IMR-90 (cell line): ENCODE data around the gene TFB2M. TPM values are rescaled to one million over a fixed set of nuclear protein-coding genes. Genes with fewer than 3 reads are reported as not detected.

ENCODE experiments used
- ATAC-seq: fragments of 200-7000 bp; cut with Tn5 transposase; 2 replicates; pipeline ENCODE4 v1.9.1; 2020; ENCODE audit warnings: low read depth, mild to moderate bottlenecking, moderate library complexity
- BruUV-seq: library from RNA; stranded (reverse); fragments of 400-500 nt; replicated peaks from 2 replicates; lab custom pipeline; 2021; lab: Mats Ljungman, UMichigan
- CTCF ChIA-PET: fragments of 300-600 bp; formaldehyde crosslinking; extraction: SDS; loops from one replicate; lab custom pipeline; 2021; ENCODE audit warnings: antibody characterized with exemption; lab: Yijun Ruan, JAX
- POLR2A ChIA-PET: fragments of 300-600 bp; sonication (Branson Sonifier 250); formaldehyde crosslinking; loops from one replicate; lab custom pipeline; 2022; ENCODE audit warnings: antibody characterized with exemption; ENCODE audit not compliant: unreplicated experiment; lab: Charles Lee
- DNase-seq: peaks from one replicate; pipeline ENCODE4 v3.0.0; 2013
- H2AFZ ChIP-seq: replicated peaks from 2 replicates; pipeline ENCODE3; 2013; ENCODE audit warnings: low read length, mild to moderate bottlenecking; ENCODE audit not compliant: poor library complexity
- H2AK5ac ChIP-seq: 2 replicates; pipeline ENCODE4 v1.6.1; 2013; ENCODE audit warnings: low read depth, low read length, inconsistent platforms
- H2AK9ac ChIP-seq: replicated peaks from 2 replicates; pipeline ENCODE3; 2013; ENCODE audit warnings: mild to moderate bottlenecking, low read depth, low read length, moderate library complexity; ENCODE audit not compliant: poor library complexity
- H2BK120ac ChIP-seq: 2 replicates; pipeline ENCODE4 v1.6.1; 2013; ENCODE audit warnings: low read depth, low read length, inconsistent platforms
- H2BK15ac ChIP-seq: 3 replicates; pipeline ENCODE4 v1.6.1; 2013; ENCODE audit warnings: low read depth, low read length, inconsistent platforms
- H2BK20ac ChIP-seq: 2 replicates; pipeline ENCODE4 v1.6.1; 2013; ENCODE audit warnings: low read depth, mild to moderate bottlenecking, inconsistent platforms, low read length, moderate library complexity
- H2BK5ac ChIP-seq: 2 replicates; pipeline ENCODE4 v1.6.1; 2013; ENCODE audit warnings: mild to moderate bottlenecking, low read depth, low read length, inconsistent platforms; ENCODE audit not compliant: poor library complexity, severe bottlenecking
- H3K14ac ChIP-seq: replicated peaks from 2 replicates; pipeline ENCODE4 v1.6.1; 2013; ENCODE audit warnings: low read depth, low read length, inconsistent platforms
- H3K18ac ChIP-seq: 2 replicates; pipeline ENCODE4 v1.6.1; 2013; ENCODE audit warnings: low read depth, low read length, control low read depth
- H3K23ac ChIP-seq: 2 replicates; pipeline ENCODE4 v1.6.1; 2013; ENCODE audit warnings: low read depth, low read length, inconsistent platforms
- H3K27ac ChIP-seq: 2 replicates; pipeline ENCODE4 v1.5.1; 2013; ENCODE audit warnings: mild to moderate bottlenecking, control low read depth, low read length; ENCODE audit not compliant: insufficient read depth
- H3K27me3 ChIP-seq: 2 replicates; pipeline ENCODE4 v1.6.1; 2013; ENCODE audit warnings: low read length; ENCODE audit not compliant: control insufficient read depth, insufficient read depth
- H3K36me3 ChIP-seq: 2 replicates; pipeline ENCODE4 v1.6.1; 2013; ENCODE audit warnings: low read length, mixed read lengths; ENCODE audit not compliant: control insufficient read depth, insufficient read depth
- H3K4ac ChIP-seq: 2 replicates; pipeline ENCODE4 v1.6.1; 2013; ENCODE audit warnings: low read depth, low read length, inconsistent platforms
- H3K4me1 ChIP-seq: 2 replicates; pipeline ENCODE4 v1.6.1; 2013; ENCODE audit warnings: low read length, mixed read lengths; ENCODE audit not compliant: control insufficient read depth, insufficient read depth
- H3K4me2 ChIP-seq: 2 replicates; pipeline ENCODE4 v1.6.1; 2013; ENCODE audit warnings: low read depth, mild to moderate bottlenecking, control low read depth, low read length, moderate library complexity
- H3K4me3 ChIP-seq: 2 replicates; pipeline ENCODE4 v1.5.1; 2013; ENCODE audit warnings: low read depth, mild to moderate bottlenecking, control low read depth, low read length, moderate library complexity; ENCODE audit not compliant: insufficient read depth
- H3K56ac ChIP-seq: 2 replicates; pipeline ENCODE4 v1.6.1; 2013; ENCODE audit warnings: low read length, inconsistent platforms; ENCODE audit not compliant: insufficient read depth; ENCODE audit errors: extremely low read depth
- H3K79me1 ChIP-seq, 2 experiments: 2 replicates each; pipeline ENCODE4 v1.6.1; 2013; ENCODE audit warnings: low read length in 2 of 2, inconsistent platforms in 1 of 2, low read depth in 1 of 2
- H3K9ac ChIP-seq: 2 replicates; pipeline ENCODE4 v1.6.1; 2013; ENCODE audit warnings: low read depth, low read length, control low read depth
- H3K9me1 ChIP-seq: 2 replicates; pipeline ENCODE4 v1.6.1; 2013; ENCODE audit warnings: low read length, inconsistent platforms; ENCODE audit not compliant: insufficient read depth
- H3K9me3 ChIP-seq: 2 replicates; pipeline ENCODE4 v1.6.1; 2013; ENCODE audit warnings: low read length; ENCODE audit not compliant: control insufficient read depth, insufficient read depth
- H4K20me1 ChIP-seq: 2 replicates; pipeline ENCODE4 v1.6.1; 2013; ENCODE audit warnings: low read length, inconsistent platforms; ENCODE audit not compliant: insufficient read depth
- H4K5ac ChIP-seq: 2 replicates; pipeline ENCODE4 v1.6.1; 2013; ENCODE audit warnings: mild to moderate bottlenecking, low read depth, low read length, control low read depth
- H4K8ac ChIP-seq, 2 experiments: 2 replicates each; pipeline ENCODE4 v1.6.1; 2013; ENCODE audit warnings: low read depth in 2 of 2, low read length in 2 of 2, control low read depth in 1 of 2, inconsistent platforms in 1 of 2
- H4K91ac ChIP-seq: 2 replicates; pipeline ENCODE4 v1.6.1; 2013; ENCODE audit warnings: low read depth, low read length, inconsistent platforms; ENCODE audit not compliant: insufficient read depth
- BHLHE40 ChIP-seq: fragments of 150-350 bp; IDR thresholded peaks from 2 replicates; pipeline ENCODE4 v1.6.1; 2016; ENCODE audit warnings: mild to moderate bottlenecking, low read depth, low read length
- CEBPB ChIP-seq: IDR thresholded peaks from 2 replicates; pipeline ENCODE4 v1.6.1; 2012; ENCODE audit warnings: low read depth, low read length, improper control_type of control experiment
- CHD1 ChIP-seq: IDR thresholded peaks from 2 replicates; pipeline ENCODE4 v1.6.1; 2012; ENCODE audit warnings: low read depth, low read length, improper control_type of control experiment
- CTCF ChIP-seq: conservative IDR thresholded peaks from 2 replicates; pipeline ENCODE4 v1.5.1; 2012; ENCODE audit warnings: mild to moderate bottlenecking, low read depth, low read length, improper control_type of control experiment
- ELK1 ChIP-seq: fragments of 150-350 bp; IDR thresholded peaks from 2 replicates; pipeline ENCODE4 v1.6.1; 2016; ENCODE audit warnings: low read depth, mild to moderate bottlenecking, low read length, moderate library complexity, borderline replicate concordance
- FOS ChIP-seq: fragments of 150-350 bp; IDR thresholded peaks from 2 replicates; pipeline ENCODE4 v1.6.1; 2016; ENCODE audit warnings: low read depth, low read length
- MAFK ChIP-seq: IDR thresholded peaks from 2 replicates; pipeline ENCODE4 v1.6.1; 2012; ENCODE audit warnings: low read depth, low read length, improper control_type of control experiment
- MAZ ChIP-seq: IDR thresholded peaks from 2 replicates; pipeline ENCODE4 v1.6.1; 2012; ENCODE audit warnings: low read depth, mild to moderate bottlenecking, low read length, improper control_type of control experiment, moderate library complexity, borderline replicate concordance
- MXI1 ChIP-seq: IDR thresholded peaks from 2 replicates; pipeline ENCODE4 v1.6.1; 2012; ENCODE audit warnings: low read depth, mild to moderate bottlenecking, low read length, moderate library complexity, borderline replicate concordance
- NFE2L2 ChIP-seq: fragments of 150-350 bp; IDR thresholded peaks from 2 replicates; pipeline ENCODE4 v1.6.1; 2016; ENCODE audit warnings: low read depth, mild to moderate bottlenecking, low read length
- POLR2A ChIP-seq: IDR thresholded peaks from 2 replicates; pipeline ENCODE4 v1.6.1; 2012; ENCODE audit warnings: mild to moderate bottlenecking, low read depth, low read length
- RAD21 ChIP-seq: IDR thresholded peaks from 2 replicates; pipeline ENCODE4 v1.6.1; 2012; ENCODE audit warnings: low read length, improper control_type of control experiment
- RCOR1 ChIP-seq: IDR thresholded peaks from 2 replicates; pipeline ENCODE4 v1.6.1; 2012; ENCODE audit warnings: mild to moderate bottlenecking, low read length, improper control_type of control experiment; ENCODE audit not compliant: insufficient replicate concordance
- RFX5 ChIP-seq: IDR thresholded peaks from 2 replicates; pipeline ENCODE4 v1.8.0; 2012; ENCODE audit warnings: low read depth, mild to moderate bottlenecking, low read length, moderate library complexity
- SMC3 ChIP-seq: fragments of 150-350 bp; IDR thresholded peaks from 2 replicates; pipeline ENCODE4 v1.6.1; 2016; ENCODE audit warnings: low read depth, mild to moderate bottlenecking, antibody characterized with exemption, low read length, moderate library complexity
- USF2 ChIP-seq: fragments of 150-350 bp; IDR thresholded peaks from 2 replicates; pipeline ENCODE4 v1.6.1; 2017; ENCODE audit warnings: mild to moderate bottlenecking, antibody characterized with exemption, low read length, low read depth
- WGBS, 2 experiments: methylation state at CpG; one replicate each; pipeline versions ENCODE4 v1.1.5 to v1.1.7; 2013; ENCODE audit warnings: missing lambda C conversion rate in 2 of 2; ENCODE audit not compliant: insufficient read length in 1 of 2; ENCODE audit errors: extremely low coverage in 2 of 2; 5-methylcytosine and 5-hydroxymethylcytosine counted together
- dilution Hi-C: fragments of 300-500 bp; cut with HindIII; formaldehyde crosslinking; loops from one replicate; pipeline ENCODE4 v1.14.3; 2018; ENCODE audit warnings: low sequenced_read_pairs; ENCODE audit not compliant: unreplicated experiment
- in situ Hi-C: fragments of 300-500 bp; cut with MboI; formaldehyde crosslinking; loops from 3 replicates; pipeline ENCODE4 v1.14.3; 2019; ENCODE audit warnings: low sequenced_read_pairs, inconsistent platforms, mixed read lengths
- intact Hi-C: fragments of 100-400 bp; cut with micrococcal nuclease; formaldehyde crosslinking; loops from 2 replicates; pipeline ENCODE4 v1.10.0; 2022
- polyA plus RNA-seq, 3 experiments: library from polyadenylated mRNA; depleted of rRNA; stranded (reverse); fragments of >200 nt; gene quantifications; 2 replicates each; pipeline ENCODE4 v1.2.3, GENCODE V29; 2012; ENCODE audit warnings: low replicate concordance in 1 of 3
- total RNA-seq: library from RNA; depleted of rRNA; stranded (reverse); fragments of >200 nt; gene quantifications from 2 replicates; pipeline ENCODE4 v1.2.3, GENCODE V29; 2012

TFB2M gene
- total and polyA plus RNA-seq, 2 of the 4 experiments (the other 2 are of a cell fraction) = 13.3 to 15.7 TPM

GRCh38 chr1:246587032-246587431 is 21.0 kb upstream of the TFB2M start:
- in situ Hi-C loops (no loop called here), dilution Hi-C loops (no loop called here), intact Hi-C loops (no loop called here)
- ChIA-PET POLR2A (no interaction called here), CTCF (no interaction called here)
- Histone ChIP-seq H3K4ac (peak overlapping the region; percentile 92), H3K9me1 (peaks cover 18% of the 10 kb centered on the region), H3K36me3 (peaks cover 8% of the 10 kb centered on the region), H2BK15ac (peak overlapping the region; percentile 74; the same call in 2 of the 3 replicates), H3K14ac (peak overlapping the region; percentile 83), H4K91ac (peak overlapping the region; percentile 95), H3K9me3 (peaks cover 2% of the 10 kb centered on the region; the same call in 1 of the 2 replicates), H4K8ac (peak overlapping the region; percentile 23 to 92; a peak in 2 of 4 replicates), H3K27ac (peak overlapping the region; percentile 85), H3K27me3 (no peaks in the 10 kb centered on the region), H3K79me1 (peaks cover 27 to 62% of the 10 kb centered on the region in 2 experiments), H3K4me2 (peak overlapping the region; percentile 56; the same call in 1 of the 2 replicates), H2AK5ac (peak overlapping the region; percentile 85; the same call in 1 of the 2 replicates), H2AFZ (no peak overlapping the region), H3K18ac (peak overlapping the region; percentile 86), H4K5ac (peak overlapping the region; percentile 41; the same call in 1 of the 2 replicates), H3K4me1 (peaks cover 18% of the 10 kb centered on the region), H2BK5ac (peak overlapping the region; percentile 91), H3K4me3 (no peak overlapping the region), H3K23ac (peak overlapping the region; percentile 69; the same call in 1 of the 2 replicates), H3K9ac (peak overlapping the region; percentile 13; the same call in 1 of the 2 replicates), H2AK9ac (no peak overlapping the region), H2BK120ac (peak overlapping the region; percentile 92), H4K20me1 (no peaks in the 10 kb centered on the region), H3K56ac (peak overlapping the region; percentile 27; the same call in 1 of the 2 replicates), H2BK20ac (peak overlapping the region; percentile 91)
- DNase-seq = no peak
- WGBS, 2 experiments = no CpG with 5 or more reads among the region's 3 CpGs
- no TSS peak for BruUV-seq
- ATAC-seq = peak; percentile 22; the same call in 1 of the 2 replicates
- no peak for TF ChIP-seq SMC3
- no peak for TF ChIP-seq MAFK
- no peak for TF ChIP-seq ELK1
- no peak for TF ChIP-seq RFX5
- TF ChIP-seq USF2 = no peak
- TF ChIP-seq CTCF = no peak
- no peak for TF ChIP-seq CEBPB
- TF ChIP-seq CHD1 = no peak
- no peak for TF ChIP-seq MXI1
- no peak for TF ChIP-seq BHLHE40
- TF ChIP-seq FOS = no peak
- no peak for TF ChIP-seq NFE2L2
- no peak for TF ChIP-seq MAZ
- no peak for TF ChIP-seq RAD21
- TF ChIP-seq POLR2A = no peak
- no peak for TF ChIP-seq RCOR1
